Endodermal cell (in vitro differentiated cells): Measurements from ENCODE around the gene DNASE1L3. TPM values are rescaled to one million over a fixed set of nuclear protein-coding genes. Genes with fewer than 3 reads are reported as not detected.

Experiments used
- DNase-seq: peaks from one replicate; pipeline ENCODE4 v3.0.0-alpha.2; 2017
- H3K27ac ChIP-seq: 2 replicates; pipeline ENCODE4 v1.5.1; 2013; ENCODE audit warnings: mild to moderate bottlenecking, low read depth, low read length, moderate library complexity
- H3K27me3 ChIP-seq: 2 replicates; pipeline ENCODE4 v1.6.1; 2013; ENCODE audit warnings: mild to moderate bottlenecking, low read length, moderate library complexity; ENCODE audit not compliant: insufficient read depth, control insufficient read depth, poor library complexity, severe bottlenecking
- H3K36me3 ChIP-seq: 2 replicates; pipeline ENCODE4 v1.7.0; 2013; ENCODE audit warnings: mild to moderate bottlenecking, low read length, moderate library complexity; ENCODE audit not compliant: control insufficient read depth, insufficient read depth
- H3K4me1 ChIP-seq: one replicate; pipeline ENCODE4 v1.7.0; 2013; ENCODE audit warnings: low read length; ENCODE audit not compliant: control insufficient read depth, insufficient read depth
- H3K4me3 ChIP-seq: 2 replicates; pipeline ENCODE4 v1.5.1; 2013; ENCODE audit warnings: mild to moderate bottlenecking, low read length, moderate library complexity
- H3K9ac ChIP-seq: 2 replicates; pipeline ENCODE4 v1.6.1; 2013; ENCODE audit warnings: mild to moderate bottlenecking, low read length, moderate library complexity; ENCODE audit not compliant: poor library complexity, severe bottlenecking; ENCODE audit errors: extremely low read depth
- H3K9me3 ChIP-seq: 2 replicates; pipeline ENCODE4 v1.6.1; 2013; ENCODE audit warnings: mild to moderate bottlenecking, low read length, moderate library complexity; ENCODE audit not compliant: control insufficient read depth
- H3K27ac Mint-ChIP-seq: 2 replicates; pipeline ENCODE4 v1.8.0; 2020; ENCODE audit warnings: mixed read lengths
- H3K27me3 Mint-ChIP-seq: 2 replicates; pipeline ENCODE4 v1.8.0; 2021; ENCODE audit warnings: mild to moderate bottlenecking, mixed read lengths; ENCODE audit not compliant: insufficient read depth
- H3K36me3 Mint-ChIP-seq: 2 replicates; pipeline ENCODE4 v1.8.0; 2020; ENCODE audit warnings: low read depth, mixed read lengths
- H3K4me1 Mint-ChIP-seq: 2 replicates; pipeline ENCODE4 v1.8.0; 2020; ENCODE audit warnings: mixed read lengths
- H3K4me3 Mint-ChIP-seq: 2 replicates; pipeline ENCODE4 v1.8.0; 2020; ENCODE audit warnings: mild to moderate bottlenecking, moderate library complexity, mixed read lengths
- H3K9me3 Mint-ChIP-seq: 2 replicates; pipeline ENCODE4 v1.8.0; 2020; ENCODE audit warnings: mild to moderate bottlenecking, mixed read lengths
- WGBS, 2 experiments: methylation state at CpG; one replicate each; pipeline versions ENCODE4 v1.1.5 to v1.1.7; 2013; ENCODE audit warnings: missing lambda C conversion rate in 2 of 2, mixed read lengths in 1 of 2; ENCODE audit not compliant: insufficient coverage in 1 of 2, insufficient read length in 1 of 2; 5-methylcytosine and 5-hydroxymethylcytosine counted together
- total RNA-seq, 2 donors: library from RNA; stranded (reverse); fragmentation: NEBNext Ultra II Directional in 1 of 2; extraction: Animal tissue kit (Norgen Biotek cat#: 25700) in 1 of 2; gene quantifications; 2 replicates in 1 of 2; 3 replicates in 1 of 2; pipeline ENCODE4 v1.2.1, GENCODE V29; 2021
- TF ChIP-seq, protein P1 (sequence below): fragments of 200-600 bp; sonication (generic); conservative IDR thresholded peaks from 2 replicates; pipeline ENCODE4 v1.5.0; 2021; ENCODE audit warnings: antibody characterized with exemption, mild to moderate bottlenecking

Gene DNASE1L3
- total RNA-seq, 2 donors from 2014 or later = not detected

DNA sequence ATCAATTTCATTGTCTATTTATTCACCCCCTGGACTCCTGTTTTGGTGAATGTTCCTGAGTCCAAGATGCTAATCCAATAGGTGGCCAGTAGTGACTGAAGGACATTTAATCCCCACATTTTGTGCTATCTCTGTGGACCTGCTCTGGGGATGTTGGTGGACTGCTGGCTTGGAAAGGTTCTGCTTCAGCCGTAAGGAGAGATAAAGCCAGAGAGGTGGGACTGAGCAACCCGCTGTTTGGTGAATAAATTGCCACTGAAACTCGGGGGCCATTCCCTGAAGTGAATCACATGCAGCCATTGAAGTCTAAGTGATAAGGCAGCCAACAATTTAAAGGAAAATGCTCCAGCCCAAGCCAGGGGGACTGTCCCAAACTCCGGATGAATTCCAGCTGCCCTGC is 25.2 kb upstream of the DNASE1L3 start:
- no peak overlapping the region for H3K9ac ChIP-seq
- H3K4me3 ChIP-seq = no peak overlapping the region
- H3K4me1 ChIP-seq = no peaks in the 10 kb centered on the region
- Mint-ChIP-seq H3K36me3 (no peaks in the 10 kb centered on the region), H3K27ac (no peak overlapping the region), H3K9me3 (no peaks in the 10 kb centered on the region), H3K4me1 (peaks cover 20% of the 10 kb centered on the region), H3K4me3 (peak overlapping the region; percentile 80), H3K27me3 (peaks cover 30% of the 10 kb centered on the region)
- 84% methylated on average over 4 of the region's 4 CpGs for WGBS, 2 experiments
- no peaks in the 10 kb centered on the region for H3K9me3 ChIP-seq
- H3K36me3 ChIP-seq = no peaks in the 10 kb centered on the region
- no peak for DNase-seq
- H3K27ac ChIP-seq = no peak overlapping the region
- H3K27me3 ChIP-seq = peaks cover 52% of the 10 kb centered on the region
- TF ChIP-seq, protein P1, sequence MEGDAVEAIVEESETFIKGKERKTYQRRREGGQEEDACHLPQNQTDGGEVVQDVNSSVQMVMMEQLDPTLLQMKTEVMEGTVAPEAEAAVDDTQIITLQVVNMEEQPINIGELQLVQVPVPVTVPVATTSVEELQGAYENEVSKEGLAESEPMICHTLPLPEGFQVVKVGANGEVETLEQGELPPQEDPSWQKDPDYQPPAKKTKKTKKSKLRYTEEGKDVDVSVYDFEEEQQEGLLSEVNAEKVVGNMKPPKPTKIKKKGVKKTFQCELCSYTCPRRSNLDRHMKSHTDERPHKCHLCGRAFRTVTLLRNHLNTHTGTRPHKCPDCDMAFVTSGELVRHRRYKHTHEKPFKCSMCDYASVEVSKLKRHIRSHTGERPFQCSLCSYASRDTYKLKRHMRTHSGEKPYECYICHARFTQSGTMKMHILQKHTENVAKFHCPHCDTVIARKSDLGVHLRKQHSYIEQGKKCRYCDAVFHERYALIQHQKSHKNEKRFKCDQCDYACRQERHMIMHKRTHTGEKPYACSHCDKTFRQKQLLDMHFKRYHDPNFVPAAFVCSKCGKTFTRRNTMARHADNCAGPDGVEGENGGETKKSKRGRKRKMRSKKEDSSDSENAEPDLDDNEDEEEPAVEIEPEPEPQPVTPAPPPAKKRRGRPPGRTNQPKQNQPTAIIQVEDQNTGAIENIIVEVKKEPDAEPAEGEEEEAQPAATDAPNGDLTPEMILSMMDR = no peak

DNA sequence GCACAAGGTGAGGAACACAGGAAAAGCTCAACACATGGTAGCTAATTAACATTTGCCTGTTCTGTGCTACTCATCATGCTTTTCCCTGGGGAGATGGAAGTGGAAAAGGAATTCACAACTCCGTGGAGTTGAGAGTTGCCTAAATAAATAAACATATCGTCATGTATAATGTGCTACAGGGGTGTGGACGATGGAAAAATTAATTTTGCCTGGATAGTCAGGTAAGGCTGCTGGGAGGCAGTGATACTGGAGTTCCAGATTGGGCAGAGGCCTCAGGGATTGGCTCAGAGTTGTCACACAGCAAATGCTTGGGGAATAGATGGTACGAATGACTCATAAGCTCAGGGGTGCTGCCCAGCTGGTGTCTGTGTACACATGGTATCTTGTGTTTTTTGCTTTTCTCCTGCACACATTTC is 23.8 kb upstream of the DNASE1L3 start:
- no peak overlapping the region for H3K4me3 Mint-ChIP-seq
- Histone ChIP-seq H3K27ac (no peak overlapping the region), H3K4me1 (no peaks in the 10 kb centered on the region), H3K4me3 (no peak overlapping the region), H3K9ac (no peak overlapping the region), H3K9me3 (no peaks in the 10 kb centered on the region), H3K36me3 (no peaks in the 10 kb centered on the region), H3K27me3 (peaks cover 55% of the 10 kb centered on the region)
- no peaks in the 10 kb centered on the region for H3K9me3 Mint-ChIP-seq
- H3K27ac Mint-ChIP-seq = no peak overlapping the region
- 63 to 100% methylated on average over 1 to 4 of the region's 4 CpGs for WGBS, 2 experiments
- H3K27me3 Mint-ChIP-seq = peaks cover 27% of the 10 kb centered on the region
- no peak for DNase-seq
- peaks cover 20% of the 10 kb centered on the region for H3K4me1 Mint-ChIP-seq
- H3K36me3 Mint-ChIP-seq = no peaks in the 10 kb centered on the region
- TF ChIP-seq, protein P1 = no peak

DNA sequence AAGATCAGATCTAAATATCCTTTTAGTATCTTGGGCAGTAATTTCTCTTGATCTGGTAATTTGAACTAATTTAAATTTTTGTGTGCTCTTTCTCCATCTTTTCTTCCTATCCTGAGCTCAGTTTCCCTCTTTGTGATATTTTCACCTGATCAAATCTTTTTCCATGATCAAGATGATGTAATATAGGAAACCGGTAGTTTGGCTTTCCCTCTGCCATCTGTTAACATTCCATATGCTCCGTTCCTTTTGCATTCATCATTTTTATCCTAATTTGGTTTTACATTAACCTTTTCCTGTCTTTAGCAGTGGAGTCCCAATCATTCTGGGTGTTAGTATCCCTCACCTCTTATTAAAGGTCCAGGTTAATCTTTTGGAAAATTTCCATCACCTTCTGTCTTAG is 20.9 kb upstream of the DNASE1L3 start:
- H3K4me3 ChIP-seq = no peak overlapping the region
- WGBS, 2 experiments = 91 to 97% methylated on average over 2 of the region's 2 CpGs
- peaks cover 16% of the 10 kb centered on the region for H3K27me3 Mint-ChIP-seq
- no peaks in the 10 kb centered on the region for H3K36me3 ChIP-seq
- H3K36me3 Mint-ChIP-seq = no peaks in the 10 kb centered on the region
- H3K27ac Mint-ChIP-seq = no peak overlapping the region
- no peak overlapping the region for H3K9ac ChIP-seq
- no peaks in the 10 kb centered on the region for H3K4me1 ChIP-seq
- TF ChIP-seq, protein P1 = no peak
- H3K4me3 Mint-ChIP-seq = no peak overlapping the region
- no peak for DNase-seq
- H3K27me3 ChIP-seq = peaks cover 37% of the 10 kb centered on the region
- peaks cover 5% of the 10 kb centered on the region for H3K9me3 Mint-ChIP-seq
- no peaks in the 10 kb centered on the region for H3K9me3 ChIP-seq
- peaks cover 13% of the 10 kb centered on the region for H3K4me1 Mint-ChIP-seq
- no peak overlapping the region for H3K27ac ChIP-seq
